Measurements from ENCODE around the gene ERCC6L.

Gene ERCC6L

GRCh38 chrX:72255864-72256263 is 17.0 kb upstream of the ERCC6L start:
- Histone ChIP-seq H3K18ac (ENCODE audit: low read length) (no peak overlapping the region), H2AK5ac (ENCODE audit: low read length) (no peak overlapping the region), H4K8ac (ENCODE audit: low read depth, low read length) (no peak overlapping the region), H2BK120ac (ENCODE audit: low read depth, low read length) (no peak overlapping the region), H4K5ac (ENCODE audit: low read length) (no peak overlapping the region), H3K4me1 (ENCODE audit: control insufficient read depth, low read depth, low read length) (no peaks in the 10 kb centered on the region), H3K27me3 (ENCODE audit: insufficient read depth, low read length, poor library complexity) (no peaks in the 10 kb centered on the region), H3K4me3 (ENCODE audit: low read length) (no peak overlapping the region), H3K27ac (ENCODE audit: low read depth, low read length) (no peak overlapping the region), H3K56ac (ENCODE audit: low read length) (peak overlapping the region; percentile 29), H3K23ac (ENCODE audit: low read length) (no peak overlapping the region), H2BK15ac (replicated peaks; ENCODE audit: low read depth) (no peak overlapping the region), H3K4me2 (ENCODE audit: low read length) (no peak overlapping the region), H2BK5ac (ENCODE audit: low read length) (no peak overlapping the region), H3K79me2 (ENCODE audit: control insufficient read depth, insufficient read depth, low read length) (no peaks in the 10 kb centered on the region), H3K79me1 (ENCODE audit: low read length) (no peaks in the 10 kb centered on the region), H3K36me3 (ENCODE audit: control insufficient read depth, insufficient read depth, low read length) (no peaks in the 10 kb centered on the region), H3K4ac (ENCODE audit: low read depth, low read length) (no peak overlapping the region), H3K9ac (ENCODE audit: low read length) (no peak overlapping the region)
- no peak for DNase-seq
- no CpG with 5 or more reads among the region's 7 CpGs for WGBS (ENCODE audit: extremely low coverage, insufficient coverage, low lambda C conversion rate)

- Histone ChIP-seq H2BK120ac (ENCODE audit: low read depth, low read length) (no peak overlapping the region), H2BK5ac (ENCODE audit: low read length) (no peak overlapping the region), H3K79me1 (ENCODE audit: low read length) (no peaks in the 10 kb centered on the region), H3K4me3 (ENCODE audit: low read length) (no peak overlapping the region), H3K4me1 (ENCODE audit: control insufficient read depth, low read depth, low read length) (no peaks in the 10 kb centered on the region), H3K9ac (ENCODE audit: low read length) (no peak overlapping the region), H3K4me2 (ENCODE audit: low read length) (peak overlapping the region; percentile 25), H3K18ac (ENCODE audit: low read length) (no peak overlapping the region), H3K36me3 (ENCODE audit: control insufficient read depth, insufficient read depth, low read length) (no peaks in the 10 kb centered on the region), H4K8ac (ENCODE audit: low read depth, low read length) (no peak overlapping the region), H3K79me2 (ENCODE audit: control insufficient read depth, insufficient read depth, low read length) (no peaks in the 10 kb centered on the region), H4K5ac (ENCODE audit: low read length) (no peak overlapping the region), H2AK5ac (ENCODE audit: low read length) (no peak overlapping the region), H3K23ac (ENCODE audit: low read length) (no peak overlapping the region), H3K27ac (ENCODE audit: low read depth, low read length) (no peak overlapping the region), H3K4ac (ENCODE audit: low read depth, low read length) (no peak overlapping the region), H2BK15ac (replicated peaks; ENCODE audit: low read depth) (no peak overlapping the region), H3K56ac (ENCODE audit: low read length) (peak overlapping the region; percentile 29), H3K27me3 (ENCODE audit: insufficient read depth, low read length, poor library complexity) (no peaks in the 10 kb centered on the region)
- no peak for DNase-seq
- no CpG with 5 or more reads among the region's 24 CpGs for WGBS (ENCODE audit: extremely low coverage, insufficient coverage, low lambda C conversion rate)
Measured at GRCh38 chrX:72255445-72255844, 16.6 kb upstream of the ERCC6L start.

- H3K79me2 ChIP-seq (ENCODE audit: control insufficient read depth, insufficient read depth, low read length), result no peaks in the 10 kb centered on the region
- no peak overlapping the region for H2BK120ac ChIP-seq (ENCODE audit: low read depth, low read length)
- H3K4ac ChIP-seq (ENCODE audit: low read depth, low read length), result no peak overlapping the region
- H3K4me3 ChIP-seq (ENCODE audit: low read length), result no peak overlapping the region
- no peak overlapping the region for H3K56ac ChIP-seq (ENCODE audit: low read length)
- H4K5ac ChIP-seq (ENCODE audit: low read length), result no peak overlapping the region
- no peaks in the 10 kb centered on the region for H3K27me3 ChIP-seq (ENCODE audit: insufficient read depth, low read length, poor library complexity)
- DNase-seq, result no peak
- H2BK15ac ChIP-seq (replicated peaks; ENCODE audit: low read depth), result no peak overlapping the region
- no peak overlapping the region for H3K9ac ChIP-seq (ENCODE audit: low read length)
- no peak overlapping the region for H3K4me2 ChIP-seq (ENCODE audit: low read length)
- no peak overlapping the region for H3K23ac ChIP-seq (ENCODE audit: low read length)
- no peak overlapping the region for H4K8ac ChIP-seq (ENCODE audit: low read depth, low read length)
- no peak overlapping the region for H3K18ac ChIP-seq (ENCODE audit: low read length)
- no peak overlapping the region for H3K27ac ChIP-seq (ENCODE audit: low read depth, low read length)
- H2AK5ac ChIP-seq (ENCODE audit: low read length), result no peak overlapping the region
- no peaks in the 10 kb centered on the region for H3K4me1 ChIP-seq (ENCODE audit: control insufficient read depth, low read depth, low read length)
- no peaks in the 10 kb centered on the region for H3K79me1 ChIP-seq (ENCODE audit: low read length)
- H3K36me3 ChIP-seq (ENCODE audit: control insufficient read depth, insufficient read depth, low read length), result no peaks in the 10 kb centered on the region
- no peak overlapping the region for H2BK5ac ChIP-seq (ENCODE audit: low read length)
- no CpG with 5 or more reads among the region's 17 CpGs for WGBS (ENCODE audit: extremely low coverage, insufficient coverage, low lambda C conversion rate)
Measured at GRCh38 chrX:72254816-72255215, 16.0 kb upstream of the ERCC6L start.

GRCh38 chrX:72253686-72254085 is 14.9 kb upstream of the ERCC6L start:
- Histone ChIP-seq H2BK5ac (ENCODE audit: low read length) (no peak overlapping the region), H3K4ac (ENCODE audit: low read depth, low read length) (no peak overlapping the region), H2AK5ac (ENCODE audit: low read length) (no peak overlapping the region), H3K9ac (ENCODE audit: low read length) (no peak overlapping the region), H3K36me3 (ENCODE audit: control insufficient read depth, insufficient read depth, low read length) (no peaks in the 10 kb centered on the region), H2BK15ac (replicated peaks; ENCODE audit: low read depth) (no peak overlapping the region), H3K27ac (ENCODE audit: low read depth, low read length) (no peak overlapping the region), H3K27me3 (ENCODE audit: insufficient read depth, low read length, poor library complexity) (no peaks in the 10 kb centered on the region), H3K23ac (ENCODE audit: low read length) (no peak overlapping the region), H3K79me2 (ENCODE audit: control insufficient read depth, insufficient read depth, low read length) (no peaks in the 10 kb centered on the region), H3K18ac (ENCODE audit: low read length) (no peak overlapping the region), H3K4me2 (ENCODE audit: low read length) (no peak overlapping the region), H4K8ac (ENCODE audit: low read depth, low read length) (no peak overlapping the region), H2BK120ac (ENCODE audit: low read depth, low read length) (no peak overlapping the region), H3K4me1 (ENCODE audit: control insufficient read depth, low read depth, low read length) (no peaks in the 10 kb centered on the region), H3K4me3 (ENCODE audit: low read length) (no peak overlapping the region), H4K5ac (ENCODE audit: low read length) (no peak overlapping the region), H3K56ac (ENCODE audit: low read length) (no peak overlapping the region), H3K79me1 (ENCODE audit: low read length) (no peaks in the 10 kb centered on the region)
- DNase-seq, result no peak

GRCh38 chrX:72247206-72247942 is 8.5 kb upstream of the ERCC6L start:
- no peak overlapping the region for H4K5ac ChIP-seq (ENCODE audit: low read length)
- no peak overlapping the region for H3K27ac ChIP-seq (ENCODE audit: low read depth, low read length)
- WGBS (ENCODE audit: extremely low coverage, insufficient coverage, low lambda C conversion rate), result no CpG with 5 or more reads among the region's 2 CpGs
- H2BK120ac ChIP-seq (ENCODE audit: low read depth, low read length), result no peak overlapping the region
- no peaks in the 10 kb centered on the region for H3K4me1 ChIP-seq (ENCODE audit: control insufficient read depth, low read depth, low read length)
- H3K79me1 ChIP-seq (ENCODE audit: low read length), result no peaks in the 10 kb centered on the region
- H3K23ac ChIP-seq (ENCODE audit: low read length), result no peak overlapping the region
- no peak overlapping the region for H3K56ac ChIP-seq (ENCODE audit: low read length)
- no peaks in the 10 kb centered on the region for H3K27me3 ChIP-seq (ENCODE audit: insufficient read depth, low read length, poor library complexity)
- H3K18ac ChIP-seq (ENCODE audit: low read length), result no peak overlapping the region
- no peak overlapping the region for H3K4me2 ChIP-seq (ENCODE audit: low read length)
- H3K4me3 ChIP-seq (ENCODE audit: low read length), result no peak overlapping the region
- H3K4ac ChIP-seq (ENCODE audit: low read depth, low read length), result no peak overlapping the region
- no peak overlapping the region for H2AK5ac ChIP-seq (ENCODE audit: low read length)
- H3K36me3 ChIP-seq (ENCODE audit: control insufficient read depth, insufficient read depth, low read length), result no peaks in the 10 kb centered on the region
- H3K79me2 ChIP-seq (ENCODE audit: control insufficient read depth, insufficient read depth, low read length), result no peaks in the 10 kb centered on the region
- H2BK5ac ChIP-seq (ENCODE audit: low read length), result no peak overlapping the region
- no peak overlapping the region for H3K9ac ChIP-seq (ENCODE audit: low read length)
- DNase-seq, result no peak
- no peak overlapping the region for H4K8ac ChIP-seq (ENCODE audit: low read depth, low read length)
- no peak overlapping the region for H2BK15ac ChIP-seq (replicated peaks; ENCODE audit: low read depth)

- Histone ChIP-seq H3K56ac (ENCODE audit: low read length) (no peak overlapping the region), H4K5ac (ENCODE audit: low read length) (no peak overlapping the region), H3K79me2 (ENCODE audit: control insufficient read depth, insufficient read depth, low read length) (no peaks in the 10 kb centered on the region), H3K36me3 (ENCODE audit: control insufficient read depth, insufficient read depth, low read length) (no peaks in the 10 kb centered on the region), H4K8ac (ENCODE audit: low read depth, low read length) (no peak overlapping the region), H2BK5ac (ENCODE audit: low read length) (no peak overlapping the region), H3K9ac (ENCODE audit: low read length) (no peak overlapping the region), H3K18ac (ENCODE audit: low read length) (no peak overlapping the region), H3K4me3 (ENCODE audit: low read length) (no peak overlapping the region), H3K27me3 (ENCODE audit: insufficient read depth, low read length, poor library complexity) (no peaks in the 10 kb centered on the region), H3K79me1 (ENCODE audit: low read length) (no peaks in the 10 kb centered on the region), H3K27ac (ENCODE audit: low read depth, low read length) (no peak overlapping the region), H2AK5ac (ENCODE audit: low read length) (no peak overlapping the region), H3K4me2 (ENCODE audit: low read length) (no peak overlapping the region), H2BK15ac (replicated peaks; ENCODE audit: low read depth) (no peak overlapping the region), H2BK120ac (ENCODE audit: low read depth, low read length) (no peak overlapping the region), H3K23ac (ENCODE audit: low read length) (no peak overlapping the region), H3K4ac (ENCODE audit: low read depth, low read length) (no peak overlapping the region), H3K4me1 (ENCODE audit: control insufficient read depth, low read depth, low read length) (no peaks in the 10 kb centered on the region)
- no CpG with 5 or more reads among the region's 3 CpGs for WGBS (ENCODE audit: extremely low coverage, insufficient coverage, low lambda C conversion rate)
- DNase-seq, result peak; percentile 65
Measured at GRCh38 chrX:72245461-72246089, 6.7 kb upstream of the ERCC6L start.

Measured in mesendoderm (in vitro differentiated cells).